ENCODE measurements around the gene TMEM154.

DNA sequence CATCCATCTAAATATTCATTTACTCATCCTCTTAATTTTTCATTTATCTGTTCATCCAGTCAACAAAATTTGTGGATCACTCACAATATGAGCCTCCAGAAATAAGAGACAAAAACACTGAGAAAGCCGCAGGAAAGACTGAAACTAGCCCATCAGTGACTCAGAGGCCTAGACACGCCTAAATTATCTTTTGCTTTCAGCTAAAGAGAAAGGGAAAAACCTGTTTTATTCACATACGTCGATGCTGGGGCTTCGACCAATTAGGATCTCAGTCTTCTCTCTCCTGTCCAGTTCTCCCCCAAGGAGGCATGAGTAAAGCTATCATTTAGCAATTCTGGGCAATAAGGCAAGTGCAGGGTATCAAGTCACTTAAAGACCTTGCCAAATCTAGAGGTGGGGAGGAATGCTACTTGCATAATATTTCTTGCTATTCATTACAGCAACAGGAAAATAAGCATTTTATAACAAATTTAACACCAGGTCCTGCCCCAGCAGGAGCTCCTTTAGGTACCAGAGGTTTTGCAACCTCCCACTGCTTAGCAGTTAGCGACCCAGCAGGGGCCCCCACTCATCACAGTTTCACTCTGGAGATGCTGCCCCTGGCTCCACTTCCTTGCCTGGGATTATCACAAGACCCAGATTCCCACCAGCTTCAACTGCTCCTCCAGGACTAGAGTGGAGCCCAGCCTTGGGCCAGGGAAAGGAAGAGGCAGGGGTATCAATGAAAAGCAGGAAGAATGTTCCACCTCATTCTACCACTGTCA is 30.1 kb upstream of the TMEM154 start:
- TF ChIP-seq, protein P1, sequence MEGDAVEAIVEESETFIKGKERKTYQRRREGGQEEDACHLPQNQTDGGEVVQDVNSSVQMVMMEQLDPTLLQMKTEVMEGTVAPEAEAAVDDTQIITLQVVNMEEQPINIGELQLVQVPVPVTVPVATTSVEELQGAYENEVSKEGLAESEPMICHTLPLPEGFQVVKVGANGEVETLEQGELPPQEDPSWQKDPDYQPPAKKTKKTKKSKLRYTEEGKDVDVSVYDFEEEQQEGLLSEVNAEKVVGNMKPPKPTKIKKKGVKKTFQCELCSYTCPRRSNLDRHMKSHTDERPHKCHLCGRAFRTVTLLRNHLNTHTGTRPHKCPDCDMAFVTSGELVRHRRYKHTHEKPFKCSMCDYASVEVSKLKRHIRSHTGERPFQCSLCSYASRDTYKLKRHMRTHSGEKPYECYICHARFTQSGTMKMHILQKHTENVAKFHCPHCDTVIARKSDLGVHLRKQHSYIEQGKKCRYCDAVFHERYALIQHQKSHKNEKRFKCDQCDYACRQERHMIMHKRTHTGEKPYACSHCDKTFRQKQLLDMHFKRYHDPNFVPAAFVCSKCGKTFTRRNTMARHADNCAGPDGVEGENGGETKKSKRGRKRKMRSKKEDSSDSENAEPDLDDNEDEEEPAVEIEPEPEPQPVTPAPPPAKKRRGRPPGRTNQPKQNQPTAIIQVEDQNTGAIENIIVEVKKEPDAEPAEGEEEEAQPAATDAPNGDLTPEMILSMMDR (IDR thresholded peaks at IDR 0.05; ENCODE audit: low read length): no peak
- no peak for TF ChIP-seq EZH2 (IDR thresholded peaks at IDR 0.05; ENCODE audit: borderline replicate concordance, low read length)

Data from OCI-LY1 (cell line).